IPS-NIHi7 (cell line): ENCODE measurements around the gene ACP1.
"Not testable (repeated sequence)": the region's sequence is repeated elsewhere in the genome, so short reads cannot be mapped to it uniquely, and the experiment has no call there.

Experiments used
- DNase-seq: peaks from one replicate; pipeline ENCODE4 v3.0.0; 2012; ENCODE audit warnings: mixed read lengths; ENCODE audit errors: extremely low spot score

Gene ACP1

GRCh38 chr2:310994-311393, 46.2 kb downstream of the ACP1 start:
- no peak for DNase-seq

GRCh38 chr2:313991-314390, 49.2 kb downstream of the ACP1 start:
- DNase-seq: no peak

GRCh38 chr2:314561-315336, 50.0 kb downstream of the ACP1 start:
- no peak for DNase-seq

GRCh38 chr2:315925-316324, 51.2 kb downstream of the ACP1 start:
- not testable (repeated sequence) for DNase-seq

- DNase-seq: no peak
Observed at GRCh38 chr2:316381-316780, 51.6 kb downstream of the ACP1 start.

- DNase-seq: peak; percentile 26
Observed at GRCh38 chr2:317501-318424, 53.0 kb downstream of the ACP1 start.

GRCh38 chr2:319059-319600, 54.4 kb downstream of the ACP1 start:
- DNase-seq: no peak

- DNase-seq: no peak
Observed at GRCh38 chr2:320561-320960, 55.8 kb downstream of the ACP1 start.

GRCh38 chr2:322326-322725, 57.6 kb downstream of the ACP1 start:
- no peak for DNase-seq

GRCh38 chr2:323035-323434, 58.3 kb downstream of the ACP1 start:
- DNase-seq: no peak
